Nucleus accumbens (tissue), 56 donors: Measurements from ENCODE around the gene FADS3.

Experiments
- DNase-seq, 56 donors: peaks; one replicate each; lab custom pipeline; 2025; lab: John Stamatoyannopoulos, UW

The FADS3 gene

GRCh38 chr11:61891331-61892084, at the start of gene FADS3:
Gene FADS3, minus strand, starts transcription at chr11:61891545. Its CDS starts 164 bp downstream, at chr11:61891381.
- peak in 55 of 56 donors; percentile 27 to 92 (median 78) for DNase-seq

GRCh38 chr11:61940466-61940865, 49.1 kb upstream of the FADS3 start:
- DNase-seq = no peak

GRCh38 chr11:61935861-61936260, 44.5 kb upstream of the FADS3 start:
- no peak for DNase-seq

- DNase-seq = no peak
These were observed 39.6 kb upstream of the FADS3 start for GRCh38 chr11:61930933-61931332.

- no peak for DNase-seq
These were observed 37.3 kb upstream of the FADS3 start for GRCh38 chr11:61928606-61929005.

GRCh38 chr11:61927501-61927900, 36.2 kb upstream of the FADS3 start:
- DNase-seq = no peak

- no peak for DNase-seq
These were observed 34.9 kb upstream of the FADS3 start for GRCh38 chr11:61926235-61926634.

- DNase-seq = no peak
These were observed 34.4 kb upstream of the FADS3 start for GRCh38 chr11:61925736-61926135.

- DNase-seq = no peak
These were observed 32.7 kb upstream of the FADS3 start for GRCh38 chr11:61924064-61924455.

- peak in 3 of 56 donors; percentile 14 to 24 (median 14) for DNase-seq
These were observed 32.1 kb upstream of the FADS3 start for GRCh38 chr11:61923166-61924063.

GRCh38 chr11:61922539-61922938, 31.2 kb upstream of the FADS3 start:
- DNase-seq = peak in 2 of 56 donors; percentile 18 to 19

- DNase-seq = no peak
These were observed 30.1 kb upstream of the FADS3 start for GRCh38 chr11:61921446-61921845.

GRCh38 chr11:61919705-61920631, 28.6 kb upstream of the FADS3 start:
- no peak for DNase-seq

- no peak for DNase-seq
These were observed 27.8 kb upstream of the FADS3 start for GRCh38 chr11:61918938-61919704.

- no peak for DNase-seq
These were observed 27.0 kb upstream of the FADS3 start for GRCh38 chr11:61918251-61918937.

- DNase-seq = peak in 35 of 56 donors; percentile 21 to 82 (median 40)
These were observed 26.2 kb upstream of the FADS3 start, which contains the start of gene RAB3IL1 for GRCh38 chr11:61917334-61918109. Gene RAB3IL1, minus strand, starts transcription at chr11:61917566. Its CDS starts 199 bp downstream, at chr11:61917367.

- DNase-seq = peak in 1 of 56 donors; percentile 59
These were observed 25.5 kb upstream of the FADS3 start for GRCh38 chr11:61916737-61917333.
